Measurements from ENCODE around the gene SHANK3. TPM values are rescaled to one million over a fixed set of nuclear protein-coding genes. Genes with fewer than 3 reads are reported as not detected.

Gene SHANK3
- 9.7 TPM for total RNA-seq

DNA sequence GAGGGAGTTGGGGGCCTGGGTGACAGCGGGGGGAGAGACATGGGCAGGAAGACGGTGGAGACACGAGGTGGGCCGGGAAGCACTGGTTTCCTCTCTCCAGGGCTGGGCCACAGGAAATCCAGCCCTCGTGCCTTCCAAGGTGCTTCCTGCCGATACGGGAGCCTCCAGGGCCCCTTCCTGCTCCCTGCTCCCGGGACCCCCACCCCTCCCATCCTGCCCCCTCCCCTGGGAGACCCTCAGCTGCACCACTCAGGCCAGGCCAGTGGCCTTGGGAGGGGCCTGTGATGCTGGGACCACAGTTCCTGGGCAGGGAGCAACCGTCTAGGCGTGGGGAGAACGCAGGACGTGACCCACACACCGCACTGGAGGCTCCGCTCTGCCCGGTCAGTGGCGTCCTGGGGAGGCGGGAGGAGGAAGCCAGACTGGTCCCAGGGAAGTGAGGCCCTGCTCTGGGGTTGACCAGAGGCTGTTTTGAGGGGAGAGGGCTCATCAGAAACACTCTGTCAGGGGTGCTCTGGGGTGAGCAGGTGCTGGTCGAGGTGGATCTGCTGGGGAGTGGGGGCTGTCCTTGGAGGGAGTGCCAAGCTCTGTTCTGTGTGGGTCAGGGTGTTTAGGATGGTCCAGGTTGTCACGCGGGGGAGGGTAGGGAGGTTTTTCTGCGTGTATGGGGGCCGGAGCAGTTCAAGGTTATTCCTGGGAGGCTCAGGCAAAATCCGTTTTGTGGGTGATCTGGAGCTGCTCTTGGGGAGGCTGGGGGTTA, at the start of gene SHANK3:
Gene SHANK3, plus strand, starts transcription at position 353 of the 760 bp plus-strand sequence.

DNA sequence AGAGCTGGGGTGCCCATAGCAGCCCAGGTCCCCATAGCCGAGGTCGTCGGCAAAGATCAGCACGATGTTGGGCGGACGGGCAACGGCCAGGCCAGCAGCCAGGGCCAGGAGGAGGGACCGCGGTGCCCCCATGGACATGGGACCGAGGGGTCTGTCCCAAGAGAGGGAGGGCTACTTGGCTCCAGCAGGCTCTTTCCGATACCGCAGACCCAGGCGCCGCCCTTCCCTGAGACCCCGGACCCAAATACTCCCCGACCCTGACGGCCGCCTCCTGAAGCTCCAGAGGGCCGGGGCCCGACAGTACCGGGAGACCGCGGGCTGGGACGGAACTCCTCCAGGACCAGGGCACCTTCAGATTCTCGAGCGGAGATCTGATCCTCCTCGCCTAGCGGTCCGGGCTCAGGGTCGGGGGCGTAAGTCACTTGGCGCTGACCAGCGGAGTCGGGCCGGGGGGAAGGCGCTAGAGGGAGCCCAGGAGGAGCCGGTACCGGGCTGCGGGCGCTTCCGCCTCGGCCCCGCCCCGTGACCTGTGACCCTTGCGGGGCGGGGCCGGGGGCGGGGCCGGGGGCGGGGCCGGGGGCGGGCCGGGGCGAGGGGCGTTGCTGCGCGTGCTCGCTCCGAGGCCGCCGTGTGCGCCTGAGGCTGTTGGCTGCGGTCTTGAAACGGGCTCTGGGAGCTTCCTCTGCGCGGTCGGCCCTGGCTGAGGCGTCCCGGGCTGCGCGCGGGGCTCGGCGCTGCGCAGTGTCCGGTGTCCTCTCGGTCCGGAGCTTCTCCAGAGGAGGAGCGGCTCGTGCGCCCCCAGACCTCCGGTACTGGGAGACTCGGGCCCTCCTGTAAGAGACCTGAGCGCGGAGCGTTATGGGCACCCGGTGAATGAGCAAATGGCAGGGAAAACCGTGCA, 44.7 kb upstream of the SHANK3 start, which contains the start of gene ARSA:
Gene ARSA, minus strand, starts transcription at position 511 of the 901 bp plus-strand sequence. Its CDS starts 373 bp downstream, at position 138.

Small RNA genes lying within 50 kb of the gene (small RNA-seq; reads per million reads assigned to genes)
- gene RF00019 (ENCODE audit: low replicate concordance) (not detected), gene RNU6-409P (ENCODE audit: low replicate concordance) (not detected)

Other genes starting within 250 kb of the SHANK3 start
- gene SBF1, start 197.8 kb upstream of the SHANK3 start, total RNA-seq: 131 TPM
- gene ADM2, start 191.3 kb upstream of the SHANK3 start, total RNA-seq: under 0.01 TPM
- not detected for gene MIOX, start 186.0 kb upstream of the SHANK3 start, total RNA-seq
- gene LMF2, start 165.1 kb upstream of the SHANK3 start, total RNA-seq: 22.2 TPM
- gene NCAPH2, start 164.6 kb upstream of the SHANK3 start, total RNA-seq: 59.2 TPM
- gene SCO2, start 147.2 kb upstream of the SHANK3 start, total RNA-seq: 1.3 TPM
- gene TYMP, start 142.8 kb upstream of the SHANK3 start, total RNA-seq: 1.3 TPM
- not detected for gene KLHDC7B, start 126.9 kb upstream of the SHANK3 start, total RNA-seq
- gene SYCE3, start 109.9 kb upstream of the SHANK3 start, total RNA-seq: not detected
- 18.2 TPM for gene CPT1B, start 94.4 kb upstream of the SHANK3 start, total RNA-seq
- gene CHKB, start 90.0 kb upstream of the SHANK3 start, total RNA-seq: 46.6 TPM
- gene MAPK8IP2, start 72.0 kb upstream of the SHANK3 start, total RNA-seq: 70.4 TPM
- gene ARSA, start 44.7 kb upstream of the SHANK3 start, total RNA-seq: 8.1 TPM
- not detected for gene ACR, start 65.4 kb downstream of the SHANK3 start, total RNA-seq
- 24.4 TPM for gene RABL2B, start 110.8 kb downstream of the SHANK3 start, total RNA-seq